Caco-2 (cell line): Measurements from ENCODE around the gene SLC5A6. TPM values are rescaled to one million over a fixed set of nuclear protein-coding genes. Genes with fewer than 3 reads are reported as not detected.
A peak's percentile ranks its signal among the peaks of the same experiment; 100 is the strongest.

ENCODE experiments used
- BruUV-seq: library from RNA; stranded (reverse); fragments of 400-500 nt; replicated peaks from 2 replicates; lab custom pipeline; 2021; lab: Mats Ljungman, UMichigan
- CTCF ChIA-PET: fragments of 300-600 bp; sonication (Branson Sonifier 250); formaldehyde crosslinking; loops from one replicate; lab custom pipeline; 2022; ENCODE audit warnings: antibody characterized with exemption; lab: Charles Lee
- POLR2A ChIA-PET: fragments of 300-600 bp; sonication (Branson Sonifier 250); formaldehyde crosslinking; loops from one replicate; lab custom pipeline; 2022; ENCODE audit warnings: antibody characterized with exemption; lab: Charles Lee
- DNase-seq, 2 experiments: peaks; one replicate each; pipeline versions ENCODE4 v3.0.0 to v3.0.0-alpha.2; 2020 to 2022
- H3K27me3 ChIP-seq: replicated peaks from 2 replicates; pipeline ENCODE4 v1.6.0; 2011; ENCODE audit warnings: low read length; ENCODE audit not compliant: control insufficient read depth, insufficient read depth
- H3K36me3 ChIP-seq: 2 replicates; pipeline ENCODE4 v1.5.1; 2011; ENCODE audit warnings: low read length; ENCODE audit not compliant: control insufficient read depth, insufficient read depth
- H3K4me1 ChIP-seq: fragments of 250-450 bp; sonication (Bioruptor Pico); 2 replicates; pipeline ENCODE4 v1.5.1; 2020; ENCODE audit warnings: mild to moderate bottlenecking
- H3K4me3 ChIP-seq: 2 replicates; pipeline ENCODE4 v1.5.1; 2011; ENCODE audit warnings: low read depth, mild to moderate bottlenecking, control low read depth, low read length
- H3K9me3 ChIP-seq: fragments of 250-450 bp; sonication (Bioruptor Pico); 2 replicates; pipeline ENCODE4 v1.5.1; 2020; ENCODE audit warnings: mild to moderate bottlenecking, moderate library complexity
- H3K27ac Mint-ChIP-seq: one replicate; pipeline ENCODE4 v1.8.0; 2022; ENCODE audit warnings: mixed read lengths; ENCODE audit not compliant: unreplicated experiment
- H3K27me3 Mint-ChIP-seq: one replicate; pipeline ENCODE4 v1.8.0; 2022; ENCODE audit warnings: mixed read lengths; ENCODE audit not compliant: insufficient read depth, unreplicated experiment
- H3K36me3 Mint-ChIP-seq: one replicate; pipeline ENCODE4 v1.8.0; 2022; ENCODE audit warnings: mild to moderate bottlenecking, mixed read lengths; ENCODE audit not compliant: insufficient read depth, unreplicated experiment
- H3K4me1 Mint-ChIP-seq: one replicate; pipeline ENCODE4 v1.8.0; 2022; ENCODE audit warnings: low read depth, mixed read lengths; ENCODE audit not compliant: unreplicated experiment
- H3K4me3 Mint-ChIP-seq: one replicate; pipeline ENCODE4 v1.8.0; 2022; ENCODE audit warnings: mild to moderate bottlenecking, moderate library complexity, mixed read lengths; ENCODE audit not compliant: unreplicated experiment
- H3K9me3 Mint-ChIP-seq: one replicate; pipeline ENCODE4 v1.8.0; 2022; ENCODE audit warnings: mixed read lengths; ENCODE audit not compliant: unreplicated experiment
- CTCF ChIP-seq, 2 experiments: fragments of 200-600 bp in 1 of 2; IDR thresholded peaks; 1 replicate in 1 of 2; 2 replicates in 1 of 2; pipeline versions ENCODE4 v1.5.1 to v1.8.0; 2011 to 2022; ENCODE audit warnings: antibody characterized with exemption in 1 of 2, control low read depth in 1 of 2, inconsistent platforms in 1 of 2, low read depth in 1 of 2, low read length in 1 of 2, mild to moderate bottlenecking in 1 of 2, moderate library complexity in 1 of 2; ENCODE audit not compliant: insufficient read depth in 1 of 2, severe bottlenecking in 1 of 2, unreplicated experiment in 1 of 2
- intact Hi-C: fragments of 100-400 bp; cut with micrococcal nuclease; formaldehyde crosslinking; loops from one replicate; pipeline ENCODE4 v1.10.0; 2022; ENCODE audit not compliant: unreplicated experiment
- total RNA-seq: library from RNA; stranded (reverse); gene quantifications from 2 replicates; pipeline ENCODE4 v1.2.3, GENCODE V29; 2022

Gene SLC5A6
- total RNA-seq, 1 experiment from 2014 or later = 98.2 TPM

- intact Hi-C loops = no loop called here
- Mint-ChIP-seq H3K9me3 (no peaks in the 10 kb centered on the region), H3K4me1 (no peaks in the 10 kb centered on the region), H3K36me3 (peaks cover 43% of the 10 kb centered on the region), H3K4me3 (no peak overlapping the region), H3K27me3 (no peaks in the 10 kb centered on the region), H3K27ac (no peak overlapping the region)
- BruUV-seq = no TSS peak
- no peaks in the 10 kb centered on the region for H3K4me1 ChIP-seq
- H3K9me3 ChIP-seq = no peaks in the 10 kb centered on the region
- CTCF ChIA-PET = no interaction called here
- POLR2A ChIA-PET = no interaction called here
- H3K36me3 ChIP-seq = no peaks in the 10 kb centered on the region
- no peak for TF ChIP-seq CTCF (IDR thresholded peaks at IDR 0.05; ENCODE audit: insufficient read depth in 1 of 2, low read depth in 1 of 2, low read length in 1 of 2, severe bottlenecking in 1 of 2, unreplicated experiment in 1 of 2)
- no peaks in the 10 kb centered on the region for H3K27me3 ChIP-seq
- no peak for DNase-seq
- no peak overlapping the region for H3K4me3 ChIP-seq
Measured at GRCh38 chr2:27245626-27246025, 33.6 kb upstream of the SLC5A6 start.

GRCh38 chr2:27245116-27245515 is 33.0 kb upstream of the SLC5A6 start:
- DNase-seq = no peak
- ChIA-PET POLR2A (no interaction called here), CTCF (interaction anchor here (0.6 kb wide), 1 partner anchor 35 kb away, joined by 3 read pairs; no protein-coding TSS in a partner anchor)
- Histone ChIP-seq H3K27me3 (no peaks in the 10 kb centered on the region), H3K4me1 (no peaks in the 10 kb centered on the region), H3K4me3 (no peak overlapping the region), H3K36me3 (no peaks in the 10 kb centered on the region), H3K9me3 (no peaks in the 10 kb centered on the region)
- Mint-ChIP-seq H3K9me3 (no peaks in the 10 kb centered on the region), H3K27me3 (no peaks in the 10 kb centered on the region), H3K4me1 (no peaks in the 10 kb centered on the region), H3K36me3 (peaks cover 48% of the 10 kb centered on the region), H3K4me3 (no peak overlapping the region), H3K27ac (no peak overlapping the region)
- TF ChIP-seq CTCF (IDR thresholded peaks at IDR 0.05; ENCODE audit: insufficient read depth in 1 of 2, low read depth in 1 of 2, low read length in 1 of 2, severe bottlenecking in 1 of 2, unreplicated experiment in 1 of 2) = no peak
- intact Hi-C loops = no loop called here
- BruUV-seq = TSS peak; percentile 13

GRCh38 chr2:27243391-27244130 is 31.5 kb upstream of the SLC5A6 start:
- POLR2A ChIA-PET = no interaction called here
- CTCF ChIA-PET = no interaction called here
- Mint-ChIP-seq H3K9me3 (no peaks in the 10 kb centered on the region), H3K4me1 (no peaks in the 10 kb centered on the region), H3K27me3 (no peaks in the 10 kb centered on the region), H3K4me3 (no peak overlapping the region), H3K36me3 (peaks cover 54% of the 10 kb centered on the region), H3K27ac (no peak overlapping the region)
- TSS peak; percentile 31 for BruUV-seq
- no peak overlapping the region for H3K4me3 ChIP-seq
- H3K36me3 ChIP-seq = no peaks in the 10 kb centered on the region
- no peak for DNase-seq
- intact Hi-C loops = no loop called here
- no peaks in the 10 kb centered on the region for H3K4me1 ChIP-seq
- no peaks in the 10 kb centered on the region for H3K27me3 ChIP-seq
- H3K9me3 ChIP-seq = no peaks in the 10 kb centered on the region
- TF ChIP-seq CTCF (IDR thresholded peaks at IDR 0.05; ENCODE audit: insufficient read depth in 1 of 2, low read depth in 1 of 2, low read length in 1 of 2, severe bottlenecking in 1 of 2, unreplicated experiment in 1 of 2) = no peak
